GM12891 (cell line): ENCODE data around the gene CDK14.

Experiments
- PAX5 ChIP-seq: IDR thresholded peaks from 2 replicates; pipeline ENCODE4 v1.6.1; 2011; ENCODE audit warnings: low read length, moderate library complexity, mild to moderate bottlenecking; ENCODE audit not compliant: insufficient read depth, severe bottlenecking
- POLR2A ChIP-seq: IDR thresholded peaks from 2 replicates; pipeline ENCODE4 v1.6.1; 2011; ENCODE audit warnings: low read depth, low read length, control low read depth
- POLR2AphosphoS5 ChIP-seq: IDR thresholded peaks from 2 replicates; pipeline ENCODE4 v1.6.1; 2011; ENCODE audit warnings: low read depth, low read length, control low read depth
- POU2F2 ChIP-seq: IDR thresholded peaks from 2 replicates; pipeline ENCODE4 v1.6.1; 2011; ENCODE audit warnings: low read depth, mild to moderate bottlenecking, control low read depth, low read length, moderate library complexity
- SPI1 ChIP-seq: IDR thresholded peaks from 2 replicates; pipeline ENCODE4 v1.6.1; 2011; ENCODE audit warnings: low read depth, low read length, control low read depth
- TAF1 ChIP-seq: IDR thresholded peaks from 2 replicates; pipeline ENCODE4 v1.6.1; 2011; ENCODE audit warnings: low read depth, low read length, control low read depth

- no peak for TF ChIP-seq POLR2AphosphoS5
- peak; percentile 99 for TF ChIP-seq SPI1
- no peak for TF ChIP-seq POLR2A
- 0 out of 2 replicates have a peak, but pooled peaks have one; percentile 51 for TF ChIP-seq POU2F2
- no peak for TF ChIP-seq TAF1
- TF ChIP-seq PAX5, result no peak
Observed at GRCh38 chr7:90736968-90737939, 141.1 kb downstream of the CDK14 start.
